ENCODE measurements around the gene VARS2. TPM values are rescaled to one million over a fixed set of nuclear protein-coding genes. Genes with fewer than 3 reads are reported as not detected.
A peak's percentile ranks its signal among the peaks of the same experiment; 100 is the strongest.

The VARS2 gene
- total and polyA plus RNA-seq, 9 of the 15 experiments (the other 6 are each of a cell fraction or from before 2014, with no cell fraction given): 1.6 to 53.6 (median 29.9) TPM

- TF ChIP-seq CEBPB (tag; IDR thresholded peaks at IDR 0.05): no peak
- TF ChIP-seq ZNF778 (CRISPR knock-in tag; IDR thresholded peaks at IDR 0.05): no peak
- no peak for TF ChIP-seq TAF7 (tag; IDR thresholded peaks at IDR 0.05)
- TF ChIP-seq YY1 (IDR thresholded peaks at IDR 0.05; ENCODE audit: borderline replicate concordance in 1 of 3, control insufficient read depth in 1 of 3, extremely low read depth in 1 of 3, insufficient read depth in 3 of 3, insufficient read length in 1 of 3, insufficient replicate concordance in 2 of 3, low read depth in 1 of 3, low read length in 2 of 3): peak in 2 of 3 experiments; percentile 9 to 31
- TF ChIP-seq, protein P1, sequence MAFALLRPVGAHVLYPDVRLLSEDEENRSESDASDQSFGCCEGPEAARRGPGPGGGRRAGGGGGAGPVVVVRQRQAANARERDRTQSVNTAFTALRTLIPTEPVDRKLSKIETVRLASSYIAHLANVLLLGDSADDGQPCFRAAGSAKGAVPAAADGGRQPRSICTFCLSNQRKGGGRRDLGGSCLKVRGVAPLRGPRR (CRISPR knock-in tag; IDR thresholded peaks at IDR 0.05): no peak
- TF ChIP-seq POLR2H (tag; IDR thresholded peaks at IDR 0.05; ENCODE audit: low read depth): no peak
- no peak for TF ChIP-seq TCF7L2 (IDR thresholded peaks at IDR 0.05; ENCODE audit: low read depth, low read length)
- no peak for TF ChIP-seq MAFF (IDR thresholded peaks at IDR 0.05; ENCODE audit: low read length)
- TF ChIP-seq, protein P2, sequence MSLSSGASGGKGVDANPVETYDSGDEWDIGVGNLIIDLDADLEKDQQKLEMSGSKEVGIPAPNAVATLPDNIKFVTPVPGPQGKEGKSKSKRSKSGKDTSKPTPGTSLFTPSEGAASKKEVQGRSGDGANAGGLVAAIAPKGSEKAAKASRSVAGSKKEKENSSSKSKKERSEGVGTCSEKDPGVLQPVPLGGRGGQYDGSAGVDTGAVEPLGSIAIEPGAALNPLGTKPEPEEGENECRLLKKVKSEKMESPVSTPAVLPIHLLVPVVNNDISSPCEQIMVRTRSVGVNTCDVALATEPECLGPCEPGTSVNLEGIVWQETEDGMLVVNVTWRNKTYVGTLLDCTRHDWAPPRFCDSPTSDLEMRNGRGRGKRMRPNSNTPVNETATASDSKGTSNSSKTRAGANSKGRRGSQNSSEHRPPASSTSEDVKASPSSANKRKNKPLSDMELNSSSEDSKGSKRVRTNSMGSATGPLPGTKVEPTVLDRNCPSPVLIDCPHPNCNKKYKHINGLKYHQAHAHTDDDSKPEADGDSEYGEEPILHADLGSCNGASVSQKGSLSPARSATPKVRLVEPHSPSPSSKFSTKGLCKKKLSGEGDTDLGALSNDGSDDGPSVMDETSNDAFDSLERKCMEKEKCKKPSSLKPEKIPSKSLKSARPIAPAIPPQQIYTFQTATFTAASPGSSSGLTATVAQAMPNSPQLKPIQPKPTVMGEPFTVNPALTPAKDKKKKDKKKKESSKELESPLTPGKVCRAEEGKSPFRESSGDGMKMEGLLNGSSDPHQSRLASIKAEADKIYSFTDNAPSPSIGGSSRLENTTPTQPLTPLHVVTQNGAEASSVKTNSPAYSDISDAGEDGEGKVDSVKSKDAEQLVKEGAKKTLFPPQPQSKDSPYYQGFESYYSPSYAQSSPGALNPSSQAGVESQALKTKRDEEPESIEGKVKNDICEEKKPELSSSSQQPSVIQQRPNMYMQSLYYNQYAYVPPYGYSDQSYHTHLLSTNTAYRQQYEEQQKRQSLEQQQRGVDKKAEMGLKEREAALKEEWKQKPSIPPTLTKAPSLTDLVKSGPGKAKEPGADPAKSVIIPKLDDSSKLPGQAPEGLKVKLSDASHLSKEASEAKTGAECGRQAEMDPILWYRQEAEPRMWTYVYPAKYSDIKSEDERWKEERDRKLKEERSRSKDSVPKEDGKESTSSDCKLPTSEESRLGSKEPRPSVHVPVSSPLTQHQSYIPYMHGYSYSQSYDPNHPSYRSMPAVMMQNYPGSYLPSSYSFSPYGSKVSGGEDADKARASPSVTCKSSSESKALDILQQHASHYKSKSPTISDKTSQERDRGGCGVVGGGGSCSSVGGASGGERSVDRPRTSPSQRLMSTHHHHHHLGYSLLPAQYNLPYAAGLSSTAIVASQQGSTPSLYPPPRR (CRISPR knock-in tag; IDR thresholded peaks at IDR 0.05; ENCODE audit: borderline replicate concordance): no peak
- TF ChIP-seq, protein P3, sequence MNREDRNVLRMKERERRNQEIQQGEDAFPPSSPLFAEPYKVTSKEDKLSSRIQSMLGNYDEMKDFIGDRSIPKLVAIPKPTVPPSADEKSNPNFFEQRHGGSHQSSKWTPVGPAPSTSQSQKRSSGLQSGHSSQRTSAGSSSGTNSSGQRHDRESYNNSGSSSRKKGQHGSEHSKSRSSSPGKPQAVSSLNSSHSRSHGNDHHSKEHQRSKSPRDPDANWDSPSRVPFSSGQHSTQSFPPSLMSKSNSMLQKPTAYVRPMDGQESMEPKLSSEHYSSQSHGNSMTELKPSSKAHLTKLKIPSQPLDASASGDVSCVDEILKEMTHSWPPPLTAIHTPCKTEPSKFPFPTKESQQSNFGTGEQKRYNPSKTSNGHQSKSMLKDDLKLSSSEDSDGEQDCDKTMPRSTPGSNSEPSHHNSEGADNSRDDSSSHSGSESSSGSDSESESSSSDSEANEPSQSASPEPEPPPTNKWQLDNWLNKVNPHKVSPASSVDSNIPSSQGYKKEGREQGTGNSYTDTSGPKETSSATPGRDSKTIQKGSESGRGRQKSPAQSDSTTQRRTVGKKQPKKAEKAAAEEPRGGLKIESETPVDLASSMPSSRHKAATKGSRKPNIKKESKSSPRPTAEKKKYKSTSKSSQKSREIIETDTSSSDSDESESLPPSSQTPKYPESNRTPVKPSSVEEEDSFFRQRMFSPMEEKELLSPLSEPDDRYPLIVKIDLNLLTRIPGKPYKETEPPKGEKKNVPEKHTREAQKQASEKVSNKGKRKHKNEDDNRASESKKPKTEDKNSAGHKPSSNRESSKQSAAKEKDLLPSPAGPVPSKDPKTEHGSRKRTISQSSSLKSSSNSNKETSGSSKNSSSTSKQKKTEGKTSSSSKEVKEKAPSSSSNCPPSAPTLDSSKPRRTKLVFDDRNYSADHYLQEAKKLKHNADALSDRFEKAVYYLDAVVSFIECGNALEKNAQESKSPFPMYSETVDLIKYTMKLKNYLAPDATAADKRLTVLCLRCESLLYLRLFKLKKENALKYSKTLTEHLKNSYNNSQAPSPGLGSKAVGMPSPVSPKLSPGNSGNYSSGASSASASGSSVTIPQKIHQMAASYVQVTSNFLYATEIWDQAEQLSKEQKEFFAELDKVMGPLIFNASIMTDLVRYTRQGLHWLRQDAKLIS (CRISPR knock-in tag; IDR thresholded peaks at IDR 0.05): 0 out of 2 replicates have a peak, but pooled peaks have one; percentile 2
- TF ChIP-seq TEAD2 (tag; IDR thresholded peaks at IDR 0.05): no peak
- no peak for TF ChIP-seq TRIM24 (IDR thresholded peaks at IDR 0.05)
- TF ChIP-seq PRPF4 (IDR thresholded peaks at IDR 0.05; ENCODE audit: insufficient read depth, low read depth, low read length, poor library complexity, severe bottlenecking): no peak
- TF ChIP-seq STAT5B (CRISPR knock-in tag; IDR thresholded peaks at IDR 0.05): no peak
- TF ChIP-seq FOSL1 (tag; conservative IDR thresholded peaks at IDR 0.05): 0 out of 2 replicates have a peak, but pooled peaks have one; percentile 29
- no peak for TF ChIP-seq RAD21 (CRISPR knock-in tag; conservative IDR thresholded peaks at IDR 0.05 in 1 of 2, IDR thresholded peaks at IDR 0.05 in 1 of 2)
- no peak for TF ChIP-seq FOXJ2 (tag; IDR thresholded peaks at IDR 0.05)
- no peak for TF ChIP-seq HDAC2 (IDR thresholded peaks at IDR 0.05)
Observed at GRCh38 chr6:30883685-30884520, 30.1 kb upstream of the VARS2 start, which contains the start of gene DDR1 (continued).

All from K562 (cell line).